Left lung (tissue), 10 donors: ENCODE measurements around the gene PRKCD. TPM values are rescaled to one million over a fixed set of nuclear protein-coding genes. Genes with fewer than 3 reads are reported as not detected.

Experiments
- ATAC-seq: fragments of 200-7000 bp; cut with Tn5 transposase; one replicate; pipeline ENCODE4 v1.9.1; 2020; ENCODE audit warnings: moderate library complexity
- DNase-seq, 4 donors: peaks; one replicate each; pipeline ENCODE4 v3.0.0-alpha.2; 2013 to 2020
- H3K27ac ChIP-seq, 2 donors: fragments of 200-600 bp; sonication (generic) in 1 of 2; one replicate each; pipeline versions ENCODE4 v1.5.0 to v1.8.0; 2020 to 2021
- H3K27me3 ChIP-seq, 2 donors: fragments of 200-600 bp; sonication (generic) in 1 of 2; one replicate each; pipeline versions ENCODE4 v1.5.0 to v1.8.0; 2020 to 2021
- H3K36me3 ChIP-seq, 2 donors: fragments of 200-600 bp; sonication (generic) in 1 of 2; one replicate each; pipeline versions ENCODE4 v1.5.0 to v1.8.0; 2020 to 2021
- H3K4me1 ChIP-seq, 2 donors: fragments of 200-600 bp; one replicate each; pipeline ENCODE4 v1.8.0; 2021
- H3K4me3 ChIP-seq, 2 donors: fragments of 200-600 bp; sonication (generic) in 1 of 2; one replicate each; pipeline versions ENCODE4 v1.5.0 to v1.8.0; 2020 to 2021; ENCODE audit warnings: mild to moderate bottlenecking in 1 of 2
- H3K9me3 ChIP-seq, 2 donors: fragments of 200-600 bp; sonication (generic) in 1 of 2; one replicate each; pipeline versions ENCODE4 v1.5.0 to v1.8.0; 2020 to 2021
- intact Hi-C, 2 donors: fragments of 100-400 bp; cut with DNase I; formaldehyde crosslinking; loops; one replicate each; pipeline versions ENCODE4 v1.11.2 to v1.14.2; 2022
- polyA plus RNA-seq, 6 donors: library from polyadenylated mRNA; unstranded; fragments of 120-200 nt; gene quantifications; one replicate each; pipeline ENCODE4 v1.2.1, GENCODE V29; 2013; ENCODE audit not compliant: insufficient read length in 6 of 6
- total RNA-seq, 2 donors: library from RNA; stranded (reverse); fragmentation: NEBNext Ultra II Directional; extraction: Animal tissue kit (Norgen Biotek cat#: 25700); gene quantifications; one replicate each; pipeline ENCODE4 v1.2.1, GENCODE V29; 2021
- TF ChIP-seq, protein P1 (sequence below), 2 donors: fragments of 200-600 bp; sonication (generic) in 1 of 2; IDR thresholded peaks; one replicate each; pipeline versions ENCODE4 v1.5.0 to v1.8.0; 2021; ENCODE audit warnings: antibody characterized with exemption in 2 of 2
- donor health status: DM: no; HTN: yes; CAD: no.
- donor health status: DM: no; HTN: no; CAD: no.

Gene PRKCD
- total and polyA plus RNA-seq, 8 donors, result 45.5 to 73.7 (median 53.0) TPM

DNA sequence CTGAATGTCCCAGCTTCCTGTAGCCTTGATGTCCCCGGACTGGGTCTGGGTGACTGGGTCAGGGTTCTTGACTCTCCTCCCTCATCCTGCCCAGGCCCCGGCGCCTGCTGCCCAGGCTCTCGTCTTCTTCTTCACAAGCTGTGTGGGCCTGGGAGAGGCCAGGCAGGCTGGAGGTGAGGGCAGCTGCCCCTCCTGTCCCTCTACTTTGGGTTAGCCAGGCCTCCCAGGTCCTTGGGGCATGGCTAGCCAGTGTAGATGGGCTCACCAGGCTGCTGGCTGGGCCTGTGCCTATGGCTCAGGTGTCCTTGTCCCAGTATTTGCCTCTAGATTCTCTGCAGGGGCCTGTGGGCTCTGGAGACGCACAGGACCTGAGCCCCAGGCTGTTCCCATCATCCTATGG, 63.0 kb downstream of the PRKCD start:
- DNase-seq (no peak), ATAC-seq (no peak)
- intact Hi-C loops, result no loop called here
- peaks cover 3 to 67% of the 10 kb centered on the region in 2 donors for H3K36me3 ChIP-seq
- H3K4me1 ChIP-seq, result peaks cover 0 to 5% of the 10 kb centered on the region in 2 donors
- TF ChIP-seq, protein P1, sequence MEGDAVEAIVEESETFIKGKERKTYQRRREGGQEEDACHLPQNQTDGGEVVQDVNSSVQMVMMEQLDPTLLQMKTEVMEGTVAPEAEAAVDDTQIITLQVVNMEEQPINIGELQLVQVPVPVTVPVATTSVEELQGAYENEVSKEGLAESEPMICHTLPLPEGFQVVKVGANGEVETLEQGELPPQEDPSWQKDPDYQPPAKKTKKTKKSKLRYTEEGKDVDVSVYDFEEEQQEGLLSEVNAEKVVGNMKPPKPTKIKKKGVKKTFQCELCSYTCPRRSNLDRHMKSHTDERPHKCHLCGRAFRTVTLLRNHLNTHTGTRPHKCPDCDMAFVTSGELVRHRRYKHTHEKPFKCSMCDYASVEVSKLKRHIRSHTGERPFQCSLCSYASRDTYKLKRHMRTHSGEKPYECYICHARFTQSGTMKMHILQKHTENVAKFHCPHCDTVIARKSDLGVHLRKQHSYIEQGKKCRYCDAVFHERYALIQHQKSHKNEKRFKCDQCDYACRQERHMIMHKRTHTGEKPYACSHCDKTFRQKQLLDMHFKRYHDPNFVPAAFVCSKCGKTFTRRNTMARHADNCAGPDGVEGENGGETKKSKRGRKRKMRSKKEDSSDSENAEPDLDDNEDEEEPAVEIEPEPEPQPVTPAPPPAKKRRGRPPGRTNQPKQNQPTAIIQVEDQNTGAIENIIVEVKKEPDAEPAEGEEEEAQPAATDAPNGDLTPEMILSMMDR (IDR thresholded peaks at IDR 0.05), result no peak
- H3K9me3 ChIP-seq, result no peaks in the 10 kb centered on the region
- H3K27ac ChIP-seq, result no peak overlapping the region
- H3K4me3 ChIP-seq, result no peak overlapping the region
- no peaks in the 10 kb centered on the region for H3K27me3 ChIP-seq

DNA sequence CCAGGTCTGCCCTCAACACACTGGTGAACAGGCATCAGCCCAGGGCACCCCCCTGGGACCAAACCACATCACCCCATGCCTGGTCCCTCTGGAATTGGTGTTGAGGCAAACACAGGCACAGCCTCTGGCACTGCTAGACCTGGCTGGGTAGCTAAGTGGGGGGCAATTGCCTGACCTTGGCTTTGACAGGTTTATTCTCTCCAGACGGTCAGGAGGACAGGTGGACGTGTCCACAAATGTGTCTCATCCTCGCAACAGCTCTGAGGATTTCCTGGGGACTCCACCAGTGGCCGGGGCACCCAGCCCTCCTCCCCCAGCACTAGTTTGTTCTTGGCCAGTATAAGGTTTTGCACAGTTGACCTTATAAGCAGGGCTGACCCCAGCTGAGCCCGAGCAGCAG, 63.5 kb downstream of the PRKCD start:
- peaks cover 3 to 72% of the 10 kb centered on the region in 2 donors for H3K36me3 ChIP-seq
- no peak overlapping the region for H3K27ac ChIP-seq
- DNase-seq (no peak), ATAC-seq (no peak)
- no peaks in the 10 kb centered on the region for H3K9me3 ChIP-seq
- TF ChIP-seq, protein P1 (IDR thresholded peaks at IDR 0.05), result no peak
- H3K27me3 ChIP-seq, result no peaks in the 10 kb centered on the region
- intact Hi-C loops, result no loop called here
- peaks cover 0 to 4% of the 10 kb centered on the region in 2 donors for H3K4me1 ChIP-seq
- H3K4me3 ChIP-seq, result no peak overlapping the region

DNA sequence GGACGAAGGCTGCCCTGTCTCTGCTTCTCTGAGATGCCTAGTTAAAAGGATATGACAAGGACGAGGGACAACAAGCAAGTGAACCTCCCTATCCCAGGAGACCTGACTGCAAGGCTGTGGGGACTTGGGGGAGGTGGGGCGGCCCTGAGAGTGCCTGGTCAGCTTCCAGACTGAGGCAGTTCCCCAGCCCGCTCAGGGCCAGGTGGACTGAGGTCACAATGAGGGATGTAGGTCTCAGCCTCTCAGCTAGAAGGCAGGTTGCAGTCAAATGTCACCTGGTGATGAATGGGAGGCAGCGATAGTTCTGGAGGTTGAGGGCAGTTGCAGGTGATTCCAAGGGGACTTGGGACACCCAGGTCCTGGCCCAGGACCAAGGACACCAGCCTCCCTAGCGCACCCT, 64.2 kb downstream of the PRKCD start:
- H3K36me3 ChIP-seq, result peaks cover 3 to 79% of the 10 kb centered on the region in 2 donors
- TF ChIP-seq, protein P1 (IDR thresholded peaks at IDR 0.05), result no peak
- no peak for DNase-seq
- no peaks in the 10 kb centered on the region for H3K4me1 ChIP-seq
- intact Hi-C loops, result no loop called here
- H3K4me3 ChIP-seq, result no peak overlapping the region
- no peak overlapping the region for H3K27ac ChIP-seq
- no peaks in the 10 kb centered on the region for H3K27me3 ChIP-seq
- no peak for ATAC-seq
- no peaks in the 10 kb centered on the region for H3K9me3 ChIP-seq

DNA sequence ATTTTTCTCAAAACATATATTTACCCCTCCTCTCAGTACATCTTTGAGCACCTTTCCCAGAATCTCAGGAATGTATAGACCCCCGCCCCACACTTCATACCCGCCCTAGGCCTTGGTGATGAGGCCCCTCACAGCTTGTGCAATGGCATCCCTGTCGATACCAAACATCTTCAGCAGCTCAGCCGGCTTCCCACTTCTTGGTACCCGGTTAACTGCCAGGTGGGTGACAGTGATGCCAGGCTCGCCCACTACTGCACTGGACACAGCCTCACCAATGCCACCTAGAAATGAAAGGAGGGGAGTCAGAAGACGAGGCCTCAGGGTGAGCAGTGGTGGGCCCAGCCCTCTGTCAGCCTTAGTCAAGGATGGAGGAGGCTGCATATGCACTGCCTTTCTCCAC, 64.6 kb downstream of the PRKCD start:
- Histone ChIP-seq H3K27ac (no peak overlapping the region), H3K4me3 (no peak overlapping the region), H3K4me1 (no peaks in the 10 kb centered on the region), H3K36me3 (peaks cover 3 to 83% of the 10 kb centered on the region in 2 donors), H3K27me3 (no peaks in the 10 kb centered on the region), H3K9me3 (no peaks in the 10 kb centered on the region)
- DNase-seq, result no peak
- TF ChIP-seq, protein P1 (IDR thresholded peaks at IDR 0.05), result no peak
- intact Hi-C loops, result no loop called here
- ATAC-seq, result no peak

DNA sequence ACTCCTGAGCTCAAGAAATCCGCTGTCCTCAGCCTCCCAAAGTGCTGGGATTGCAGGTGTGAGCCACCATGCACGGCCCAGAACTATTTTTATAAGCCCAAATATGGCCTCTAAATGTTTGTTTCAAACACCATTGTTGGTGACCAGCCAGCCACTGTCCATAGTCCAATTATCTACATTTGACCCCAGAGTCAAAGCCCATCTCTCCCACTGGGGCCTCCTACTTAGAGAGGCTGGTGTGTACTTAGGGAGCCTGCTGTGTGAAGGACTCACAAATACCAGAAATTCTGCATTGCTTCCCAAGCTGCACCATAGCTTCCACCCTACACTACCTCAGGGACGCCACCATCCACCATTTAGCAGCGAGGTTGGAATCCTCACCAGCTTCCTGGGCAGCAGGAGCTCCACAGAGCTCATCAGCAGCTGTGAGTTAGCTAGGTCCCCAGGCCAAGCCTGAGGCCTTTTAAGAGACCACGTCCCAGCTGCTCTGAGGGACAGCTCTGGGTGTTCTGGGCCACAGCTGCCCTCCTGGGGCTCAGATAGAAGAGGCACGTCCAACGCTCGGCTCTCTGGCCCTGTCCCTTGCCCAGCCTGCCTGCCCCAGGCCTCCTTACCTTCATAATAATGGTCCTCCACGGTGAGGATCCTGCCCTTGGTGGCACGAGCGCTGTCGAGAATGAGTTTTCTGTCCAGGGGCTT, 65.3 kb downstream of the PRKCD start:
- no peak overlapping the region for H3K4me3 ChIP-seq
- H3K27me3 ChIP-seq, result no peaks in the 10 kb centered on the region
- DNase-seq, result no peak
- intact Hi-C loops, result no loop called here
- no peaks in the 10 kb centered on the region for H3K9me3 ChIP-seq
- H3K36me3 ChIP-seq, result peaks cover 3 to 90% of the 10 kb centered on the region in 2 donors
- ATAC-seq, result no peak
- H3K27ac ChIP-seq, result no peak overlapping the region
- TF ChIP-seq, protein P1 (IDR thresholded peaks at IDR 0.05), result no peak
- no peaks in the 10 kb centered on the region for H3K4me1 ChIP-seq
